HG02610 (cell line): ENCODE results near the gene TMPRSS3.

Experiments
- ATAC-seq: cut with Tn5 transposase; IDR thresholded peaks from one replicate; pipeline ENCODE4 v1.9.1; 2021; ENCODE audit warnings: mild to moderate bottlenecking, moderate library complexity; ENCODE audit not compliant: unreplicated experiment

The TMPRSS3 gene

GRCh38 chr21:42353623-42354022 is 42.2 kb downstream of the TMPRSS3 start:
- ATAC-seq = no peak

DNA sequence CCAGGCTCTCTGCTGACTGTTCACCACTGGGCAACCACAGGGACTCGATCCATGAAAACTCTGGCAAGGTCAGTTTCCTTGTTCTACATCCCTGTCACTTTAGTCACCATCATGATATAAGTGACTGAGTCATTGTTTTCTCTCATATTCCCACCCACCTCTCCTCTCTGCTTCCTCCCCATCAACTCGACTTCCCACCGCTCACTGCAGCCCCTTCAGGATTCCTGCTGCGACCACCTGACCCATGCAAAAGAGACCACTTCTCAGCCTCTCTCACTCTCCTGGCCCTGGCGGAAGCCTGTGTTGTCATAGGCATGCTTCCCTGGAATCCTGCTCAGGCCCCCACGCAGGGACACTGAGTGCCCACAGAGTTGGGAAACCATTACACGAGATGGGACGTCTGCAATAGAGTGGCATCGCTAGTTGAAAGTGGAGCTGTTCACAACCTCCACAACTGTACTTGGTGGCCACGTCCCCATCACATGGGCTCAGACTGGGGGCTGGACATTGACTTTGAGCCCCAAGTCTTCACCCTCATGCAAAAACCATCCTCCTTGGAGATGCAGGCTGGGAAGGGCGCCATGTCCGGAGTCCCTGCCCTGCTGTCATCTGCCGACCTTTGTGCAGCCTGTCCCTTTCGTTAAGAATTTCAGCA is 43.3 kb downstream of the TMPRSS3 start:
- no peak for ATAC-seq

DNA sequence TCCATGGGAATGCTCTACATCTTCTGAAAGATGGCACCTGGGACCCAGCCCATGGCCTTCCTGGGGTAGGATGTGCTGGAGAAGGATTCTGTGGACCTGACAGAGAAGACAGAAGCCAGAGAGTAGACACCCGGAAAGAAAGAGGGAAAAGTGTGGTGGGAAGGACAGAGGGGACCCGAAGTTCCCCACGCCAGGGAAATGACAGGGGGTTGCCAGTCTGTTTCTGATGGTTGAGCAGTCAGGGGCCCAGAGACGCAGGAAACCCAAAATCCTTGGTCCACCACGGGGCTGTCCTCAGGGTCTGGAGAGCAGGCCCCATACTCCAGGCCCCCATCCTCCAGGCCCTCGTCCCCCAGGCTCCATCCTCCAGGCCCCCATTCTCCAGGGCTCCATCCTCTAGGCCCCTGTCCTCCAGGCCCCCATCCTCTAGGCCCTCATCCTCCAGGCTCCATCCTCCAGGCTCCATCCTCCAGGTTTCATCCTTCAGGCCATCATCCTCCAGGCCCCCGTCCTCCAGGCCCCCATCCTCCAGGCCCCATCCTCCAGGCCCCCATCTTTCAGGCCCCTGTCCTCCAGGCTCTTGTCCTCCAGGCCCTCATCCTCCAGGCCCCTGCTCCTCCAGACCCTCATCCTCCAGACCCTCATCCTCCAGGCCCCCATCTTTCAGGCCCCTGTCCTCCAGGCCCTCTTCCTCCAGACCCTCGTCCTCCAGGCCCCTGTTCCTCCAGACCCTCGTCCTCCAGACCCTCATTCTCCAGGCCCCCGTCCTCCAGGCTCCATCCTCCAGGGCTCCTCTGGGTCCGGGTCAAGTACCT is 44.0 kb downstream of the TMPRSS3 start:
- no peak for ATAC-seq

- no peak for ATAC-seq
These were observed 44.9 kb downstream of the TMPRSS3 start, which contains the start of gene TFF2 for GRCh38 chr21:42350927-42351426. TSS of gene TFF2 (minus strand) at chr21:42350994. CDS start at chr21:42350957, 37 bp downstream.

DNA sequence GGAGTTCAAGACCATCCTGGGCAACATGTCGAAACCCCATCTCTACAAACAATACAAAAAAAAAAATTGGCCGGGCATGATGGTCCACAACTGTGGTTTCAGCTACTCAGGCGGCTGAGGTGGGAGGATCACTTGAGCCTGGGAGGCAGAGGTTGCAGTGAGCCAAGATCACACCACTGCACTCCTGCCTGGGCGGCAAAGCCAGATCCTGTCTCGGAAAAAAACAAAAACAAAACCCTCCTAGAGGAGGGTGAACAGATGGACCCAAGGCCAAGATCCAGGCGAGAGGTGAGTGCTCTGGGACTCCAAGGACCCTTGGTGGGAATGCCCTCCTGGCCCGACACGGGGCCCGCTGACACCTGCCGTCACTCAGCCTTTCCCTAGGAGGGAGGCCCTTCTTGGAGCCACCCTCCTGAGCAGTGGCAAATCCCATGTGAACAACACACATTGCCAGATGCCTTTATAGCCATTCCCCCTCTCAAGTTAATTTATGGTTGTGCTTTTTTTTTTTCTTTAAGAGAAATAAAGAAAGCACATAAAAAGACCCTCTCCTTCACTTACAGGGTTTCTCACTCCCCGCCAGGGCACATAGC is 45.4 kb downstream of the TMPRSS3 start:
- no peak for ATAC-seq

DNA sequence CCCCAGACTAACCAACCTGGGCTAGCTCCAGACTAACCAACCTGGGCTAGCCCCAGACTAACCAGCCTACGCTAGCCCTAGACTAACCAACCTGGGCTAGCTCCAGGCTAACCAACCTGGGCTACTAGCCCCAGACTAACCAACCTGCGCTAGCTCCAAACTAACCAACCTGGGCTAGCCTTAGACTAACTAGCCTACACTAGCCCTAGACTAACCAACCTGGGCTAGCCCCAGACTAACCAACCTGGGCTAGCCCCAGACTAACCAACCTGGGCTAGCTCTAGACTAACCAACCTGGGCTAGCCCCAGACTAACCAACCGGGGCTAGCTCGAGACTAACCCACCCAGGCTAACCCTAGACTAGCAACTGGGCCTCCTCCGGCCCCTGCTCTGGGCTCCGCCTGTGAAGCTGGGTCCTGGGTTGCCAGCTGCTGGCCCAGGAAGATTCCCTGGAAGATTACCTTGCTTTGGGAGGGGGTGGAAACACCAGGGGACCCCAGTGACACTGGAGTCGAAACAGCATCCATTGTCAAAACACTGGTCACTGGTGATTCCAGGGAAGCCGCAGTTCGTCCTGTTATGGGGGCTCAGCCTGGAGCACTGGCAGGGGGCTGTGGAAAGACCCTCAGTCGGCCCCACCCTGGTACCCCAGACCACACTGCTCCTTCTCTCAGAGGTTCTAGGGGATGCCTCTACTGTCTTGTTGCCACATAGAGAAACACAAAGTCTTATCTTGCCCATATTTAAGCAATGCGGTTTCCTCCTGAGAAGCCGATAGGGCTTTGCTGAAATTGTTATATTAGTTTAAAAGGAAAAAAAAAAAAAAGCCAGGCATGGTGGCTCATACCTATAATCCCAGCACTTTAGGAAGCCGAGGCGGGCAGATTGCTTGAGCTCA is 46.2 kb downstream of the TMPRSS3 start:
- no peak for ATAC-seq

DNA sequence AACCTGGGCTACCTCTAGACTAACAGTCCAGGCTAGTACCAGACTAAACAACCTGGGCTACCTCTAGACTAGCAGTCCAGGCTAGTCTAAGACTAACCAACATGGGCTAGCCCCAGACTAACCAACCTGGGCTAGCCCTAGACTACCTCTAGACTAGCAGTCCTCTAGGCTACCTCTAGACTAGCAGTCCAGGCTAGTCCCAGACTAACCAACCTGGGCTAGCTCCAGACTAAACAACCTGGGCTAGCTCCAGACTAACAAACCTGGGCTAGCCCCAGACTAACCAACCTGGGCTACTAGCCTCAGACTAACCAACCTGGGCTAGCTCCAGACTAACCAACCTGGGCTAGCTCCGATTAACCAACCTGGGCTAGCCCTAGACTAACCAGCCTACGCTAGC is 47.1 kb downstream of the TMPRSS3 start:
- no peak for ATAC-seq

- ATAC-seq = no peak
These were observed 48.1 kb downstream of the TMPRSS3 start for GRCh38 chr21:42347601-42348327.

GRCh38 chr21:42346866-42347600 is 48.8 kb downstream of the TMPRSS3 start:
- no peak for ATAC-seq

DNA sequence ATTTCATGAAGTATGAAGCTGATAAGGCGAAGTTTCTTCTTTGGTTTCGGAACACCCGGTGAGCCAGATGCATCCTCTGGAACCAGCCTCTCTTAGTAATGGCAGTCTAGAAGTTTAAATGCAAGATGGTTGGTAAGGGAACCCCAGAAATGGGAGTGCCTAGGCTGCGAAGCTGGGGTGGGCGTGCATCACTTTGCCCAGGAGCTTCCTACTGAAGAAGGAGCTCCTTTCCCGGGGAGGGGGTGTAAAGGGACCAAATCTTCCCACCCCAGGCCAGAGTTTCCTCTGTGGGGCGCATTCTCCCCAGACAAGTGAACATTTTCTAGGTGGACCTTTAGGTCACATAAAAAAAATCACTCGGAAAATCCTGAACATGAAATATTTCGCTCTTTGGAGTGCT is 49.4 kb downstream of the TMPRSS3 start:
- no peak for ATAC-seq

GRCh38 chr21:42344631-42345030 is 51.2 kb downstream of the TMPRSS3 start:
- no peak for ATAC-seq

GRCh38 chr21:42343963-42344510 is 51.8 kb downstream of the TMPRSS3 start:
- ATAC-seq = no peak

GRCh38 chr21:42343556-42343955 is 52.3 kb downstream of the TMPRSS3 start:
- no peak for ATAC-seq

- ATAC-seq = no peak
These were observed 52.8 kb downstream of the TMPRSS3 start for GRCh38 chr21:42343101-42343500.

DNA sequence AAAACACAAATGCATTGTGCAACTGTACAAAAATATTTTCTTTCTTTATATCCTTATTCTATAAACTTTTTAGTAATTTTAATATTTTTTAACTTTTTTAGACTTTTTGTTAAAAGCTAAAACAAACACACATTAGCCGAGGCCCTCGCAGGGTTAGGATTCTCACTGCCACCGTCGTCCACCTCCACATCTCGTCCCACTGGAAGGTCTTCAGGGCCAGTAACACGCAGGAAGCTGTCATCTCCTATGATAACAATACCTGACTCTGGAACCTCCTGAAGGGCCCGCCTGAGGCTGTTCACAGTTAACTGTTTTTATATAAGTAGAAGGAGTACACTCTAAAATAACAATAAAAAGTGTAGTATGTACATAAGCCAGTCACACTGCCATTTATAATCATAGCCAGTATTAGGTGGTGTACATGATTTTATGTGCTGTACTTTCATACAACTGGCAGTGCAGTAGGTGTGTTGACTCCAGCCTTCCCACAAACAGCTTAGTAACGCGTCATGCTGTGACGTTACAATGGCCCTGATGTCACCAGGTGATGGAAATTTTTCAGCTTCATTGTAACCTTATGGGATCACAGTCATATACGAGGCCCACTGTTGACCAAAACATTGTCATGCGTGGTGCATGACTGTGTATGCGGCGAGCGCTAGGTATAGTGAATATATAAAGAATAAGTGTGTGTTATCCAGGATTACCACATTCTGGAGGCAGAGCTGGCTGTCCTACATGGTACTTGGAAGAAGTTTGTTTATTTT is 53.9 kb downstream of the TMPRSS3 start:
- ATAC-seq = no peak

- ATAC-seq = no peak
These were observed 55.4 kb downstream of the TMPRSS3 start for GRCh38 chr21:42340187-42341050.
